GM21717 (cell line): ENCODE measurements around the gene CYP1B1.
"Not testable (repeated sequence)": the region's sequence is repeated elsewhere in the genome, so short reads cannot be mapped to it uniquely, and the experiment has no call there.

ENCODE experiments used
- ATAC-seq: cut with Tn5 transposase; IDR thresholded peaks from one replicate; pipeline ENCODE4 v1.9.1; 2021; ENCODE audit warnings: mild to moderate bottlenecking, moderate library complexity; ENCODE audit not compliant: unreplicated experiment

CYP1B1 gene

GRCh38 chr2:38037757-38038621 lies 38.0 kb downstream of the CYP1B1 start:
- ATAC-seq: peak; percentile 74

GRCh38 chr2:38037325-38037724 lies 38.6 kb downstream of the CYP1B1 start:
- no peak for ATAC-seq

- no peak for ATAC-seq
Measured at GRCh38 chr2:38035968-38036367, 40.0 kb downstream of the CYP1B1 start.

- no peak for ATAC-seq
Measured at GRCh38 chr2:38033646-38034045, 42.3 kb downstream of the CYP1B1 start.

- ATAC-seq: no peak
Measured at GRCh38 chr2:38032946-38033345, 43.0 kb downstream of the CYP1B1 start.

GRCh38 chr2:38030635-38031355 lies 45.2 kb downstream of the CYP1B1 start:
- no peak for ATAC-seq

- ATAC-seq: no peak
Measured at GRCh38 chr2:38029512-38029911, 46.4 kb downstream of the CYP1B1 start.

- no peak for ATAC-seq
Measured at GRCh38 chr2:38028829-38029228, 47.1 kb downstream of the CYP1B1 start.

GRCh38 chr2:38026846-38027245 lies 49.1 kb downstream of the CYP1B1 start:
- no peak for ATAC-seq

GRCh38 chr2:38021589-38021988 lies 54.4 kb downstream of the CYP1B1 start:
- no peak for ATAC-seq

GRCh38 chr2:38020359-38021069 lies 55.4 kb downstream of the CYP1B1 start:
- ATAC-seq: not testable (repeated sequence)

GRCh38 chr2:38017836-38018235 lies 58.1 kb downstream of the CYP1B1 start:
- ATAC-seq: no peak
